LoVo (cell line): Measurements from ENCODE around the gene RYR1.
"Not testable (repeated sequence)": the region's sequence is repeated elsewhere in the genome, so short reads cannot be mapped to it uniquely, and the experiment has no call there.

Experiments
- DNase-seq: peaks from one replicate; pipeline ENCODE4 v3.0.0-alpha.2; 2016; ENCODE audit warnings: low spot score

The RYR1 gene

GRCh38 chr19:38457690-38458405 lies 24.4 kb downstream of the RYR1 start:
- no peak for DNase-seq

- no peak for DNase-seq
Measured at GRCh38 chr19:38458991-38459390, 25.5 kb downstream of the RYR1 start.

DNA sequence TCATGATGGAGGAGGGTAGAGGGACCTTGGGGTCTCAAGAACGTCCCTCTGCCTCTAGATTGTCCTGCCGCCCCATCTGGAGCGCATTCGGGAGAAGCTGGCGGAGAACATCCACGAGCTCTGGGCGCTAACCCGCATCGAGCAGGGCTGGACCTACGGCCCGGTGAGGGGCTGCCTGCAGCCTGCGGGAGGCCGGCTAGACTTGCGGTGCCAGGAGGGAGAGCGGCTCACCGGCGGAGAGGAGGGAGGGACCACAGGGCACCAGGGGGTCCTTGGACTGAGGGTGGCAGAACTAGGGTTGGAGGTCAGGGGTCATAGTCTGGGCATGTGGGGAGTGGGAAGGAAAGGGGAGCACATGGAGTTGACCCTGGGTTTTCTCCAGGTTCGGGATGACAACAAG lies 29.9 kb downstream of the RYR1 start:
- DNase-seq: no peak

- no peak for DNase-seq
Measured at GRCh38 chr19:38464421-38465082, 31.1 kb downstream of the RYR1 start.

GRCh38 chr19:38466050-38466449 lies 32.6 kb downstream of the RYR1 start:
- no peak for DNase-seq

DNA sequence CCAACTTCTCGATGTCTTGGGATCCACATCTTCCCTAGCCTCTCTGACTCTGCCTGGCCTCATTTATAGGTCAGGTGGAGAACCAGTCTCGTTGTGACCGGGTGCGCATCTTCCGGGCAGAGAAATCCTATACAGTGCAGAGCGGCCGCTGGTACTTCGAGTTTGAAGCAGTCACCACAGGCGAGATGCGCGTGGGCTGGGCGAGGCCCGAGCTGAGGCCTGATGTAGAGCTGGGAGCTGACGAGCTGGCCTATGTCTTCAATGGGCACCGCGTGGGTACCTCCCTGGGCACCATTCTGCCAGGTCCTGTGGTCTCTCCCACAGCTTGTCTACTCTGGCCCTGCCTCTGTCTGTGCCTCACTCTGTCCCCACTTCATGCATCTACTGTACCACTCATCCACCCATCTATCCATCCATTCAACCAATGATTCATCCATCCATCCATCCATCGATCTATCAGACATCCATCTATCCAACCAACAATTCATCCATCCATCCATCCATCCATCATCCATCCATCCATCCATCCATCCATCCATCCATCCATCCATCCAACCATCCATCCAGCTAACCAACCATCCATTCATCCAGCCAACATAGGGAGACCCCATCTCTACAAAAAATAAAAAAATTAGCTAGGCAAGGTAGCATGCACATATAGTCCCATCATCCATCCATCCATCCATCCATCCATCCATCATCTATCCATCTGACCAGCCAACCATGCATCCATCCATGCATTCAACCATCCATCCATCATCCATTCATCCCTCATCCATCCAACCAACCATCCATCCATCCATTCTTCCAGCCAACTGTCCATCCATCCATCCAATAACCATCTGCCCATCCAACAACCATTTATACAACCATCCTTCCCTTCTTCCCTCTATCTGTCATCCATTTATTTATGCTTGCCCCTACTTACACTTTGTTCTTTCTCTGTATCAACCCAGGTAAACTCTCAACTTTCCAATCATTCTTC lies 34.3 kb downstream of the RYR1 start:
- DNase-seq: no peak

- DNase-seq: no peak
Measured at GRCh38 chr19:38469151-38469550, 35.7 kb downstream of the RYR1 start.

DNA sequence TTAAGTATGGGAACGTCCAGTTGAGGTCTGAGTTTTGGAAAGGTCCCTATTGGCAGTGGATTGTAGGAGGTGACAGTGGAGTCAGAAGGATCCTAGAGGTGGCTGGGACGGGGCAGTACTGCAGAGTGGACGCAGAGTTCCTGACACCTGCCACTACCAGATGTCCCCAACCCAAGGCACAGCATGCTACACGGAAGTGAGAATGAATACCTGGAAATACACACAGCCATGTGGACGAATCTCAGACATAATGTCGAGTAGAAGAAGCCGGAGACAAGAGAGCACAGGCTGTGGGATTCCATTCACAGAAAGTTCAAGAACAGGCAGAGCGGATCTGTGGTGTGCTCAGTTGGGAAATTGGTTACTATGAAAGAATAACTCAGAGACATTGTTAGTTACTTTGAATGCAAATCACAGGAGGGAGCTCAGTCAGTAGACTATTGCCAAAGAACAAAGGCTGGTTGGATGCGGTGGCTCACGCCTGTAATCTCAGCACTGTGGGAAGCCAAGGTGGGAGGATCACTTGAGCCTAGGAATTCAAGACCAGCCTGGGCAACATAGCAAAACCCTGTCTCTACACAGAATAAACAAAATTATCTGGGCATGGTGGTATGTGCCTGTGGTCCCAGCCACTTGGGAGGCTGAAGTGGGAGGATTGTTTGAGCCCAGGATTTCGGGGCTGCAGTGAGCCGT lies 37.4 kb downstream of the RYR1 start:
- no peak for DNase-seq

DNA sequence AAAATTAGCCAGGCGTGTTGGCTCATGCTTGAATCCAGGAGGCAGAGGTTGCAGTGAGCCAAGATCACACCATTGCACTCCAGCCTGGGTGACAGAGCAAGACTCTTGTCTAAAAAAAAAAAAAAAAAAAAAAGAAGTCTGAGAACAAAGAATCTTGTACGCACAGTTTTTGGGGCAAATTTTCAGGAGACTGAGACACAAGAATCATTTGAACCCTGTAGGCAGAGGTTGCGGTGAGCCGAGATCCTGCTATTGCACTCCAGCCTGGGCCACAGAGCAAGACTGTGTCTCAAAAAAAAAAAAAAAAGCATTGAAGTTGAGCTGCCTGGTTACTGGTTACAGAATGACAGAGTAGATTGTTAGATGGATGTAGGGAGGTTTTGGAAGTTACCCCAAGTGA lies 39.2 kb downstream of the RYR1 start:
- DNase-seq: not testable (repeated sequence)

- DNase-seq: no peak
Measured at GRCh38 chr19:38473201-38473600, 39.7 kb downstream of the RYR1 start.

DNA sequence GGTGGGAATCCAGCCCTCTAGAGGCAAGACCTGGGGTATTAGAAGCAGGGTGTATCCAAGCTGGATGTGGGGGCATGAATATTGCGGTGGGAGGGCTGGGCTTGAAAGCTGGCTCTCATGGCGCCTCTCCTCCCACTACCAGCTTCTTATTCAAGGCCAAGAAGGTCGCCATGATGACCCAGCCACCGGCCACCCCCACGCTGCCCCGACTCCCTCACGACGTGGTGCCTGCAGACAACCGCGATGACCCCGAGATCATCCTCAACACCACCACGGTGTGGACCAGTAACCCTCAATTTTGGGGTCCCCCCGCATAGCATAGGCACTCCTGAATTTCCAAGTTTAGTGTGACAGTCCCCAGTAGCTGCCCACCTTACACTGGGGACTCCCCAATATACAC lies 41.7 kb downstream of the RYR1 start:
- no peak for DNase-seq

DNA sequence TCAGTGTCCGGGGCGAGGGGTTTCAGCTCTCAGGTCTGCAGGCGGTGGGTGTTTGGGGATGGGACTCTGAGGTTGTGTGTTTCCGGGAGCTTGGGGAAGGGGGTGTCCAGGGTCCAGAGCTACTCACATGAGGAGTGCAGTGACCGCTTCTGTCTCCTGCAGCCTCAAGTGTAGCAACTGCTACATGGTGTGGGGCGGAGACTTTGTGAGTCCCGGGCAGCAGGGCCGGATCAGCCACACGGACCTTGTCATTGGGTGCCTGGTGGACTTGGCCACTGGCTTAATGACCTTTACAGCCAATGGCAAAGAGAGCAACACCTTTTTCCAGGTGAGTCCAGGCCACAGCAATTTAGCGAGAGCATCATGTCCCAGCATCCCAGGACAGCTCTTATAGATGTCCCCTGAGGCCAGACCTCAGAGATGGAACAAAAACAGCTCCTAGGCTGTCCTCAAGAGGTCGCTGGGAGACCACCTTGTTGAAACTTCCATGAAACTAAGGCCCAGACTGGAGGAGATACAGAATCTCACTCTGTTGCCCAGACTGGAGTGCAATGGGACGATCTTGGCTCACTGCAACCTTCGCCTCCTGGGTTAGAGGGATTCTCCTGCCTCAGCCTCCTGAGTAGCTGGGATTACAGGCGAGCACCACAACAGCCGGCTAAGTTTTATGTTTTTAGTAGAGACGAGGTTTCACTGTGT lies 44.9 kb downstream of the RYR1 start:
- DNase-seq: no peak

GRCh38 chr19:38482496-38482895 lies 49.0 kb downstream of the RYR1 start:
- DNase-seq: no peak

DNA sequence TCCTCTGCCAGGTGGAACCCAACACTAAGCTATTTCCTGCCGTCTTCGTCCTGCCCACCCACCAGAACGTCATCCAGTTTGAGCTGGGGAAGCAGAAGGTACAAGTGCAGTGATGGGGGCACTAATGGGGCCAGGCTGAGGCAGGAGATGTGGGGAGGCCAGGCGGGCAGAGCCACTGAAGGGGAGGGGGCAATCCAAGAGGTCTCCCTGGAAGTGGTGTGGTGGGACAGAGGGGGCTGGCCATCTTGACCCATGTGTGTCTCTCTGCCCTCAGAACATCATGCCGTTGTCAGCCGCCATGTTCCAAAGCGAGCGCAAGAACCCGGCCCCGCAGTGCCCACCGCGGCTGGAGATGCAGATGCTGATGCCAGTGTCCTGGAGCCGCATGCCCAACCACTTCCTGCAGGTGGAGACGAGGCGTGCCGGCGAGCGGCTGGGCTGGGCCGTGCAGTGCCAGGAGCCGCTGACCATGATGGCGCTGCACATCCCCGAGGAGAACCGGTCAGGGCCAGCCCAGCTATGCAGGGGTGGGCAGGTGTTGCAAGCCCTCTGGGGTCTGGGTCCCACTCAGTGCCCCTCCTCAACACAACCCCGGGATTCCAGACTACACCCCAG lies 49.6 kb downstream of the RYR1 start:
- DNase-seq: no peak

GRCh38 chr19:38484747-38485146 lies 51.3 kb downstream of the RYR1 start:
- no peak for DNase-seq

GRCh38 chr19:38485541-38486285 lies 52.2 kb downstream of the RYR1 start:
- no peak for DNase-seq

GRCh38 chr19:38486731-38487336 lies 53.3 kb downstream of the RYR1 start:
- DNase-seq: no peak

DNA sequence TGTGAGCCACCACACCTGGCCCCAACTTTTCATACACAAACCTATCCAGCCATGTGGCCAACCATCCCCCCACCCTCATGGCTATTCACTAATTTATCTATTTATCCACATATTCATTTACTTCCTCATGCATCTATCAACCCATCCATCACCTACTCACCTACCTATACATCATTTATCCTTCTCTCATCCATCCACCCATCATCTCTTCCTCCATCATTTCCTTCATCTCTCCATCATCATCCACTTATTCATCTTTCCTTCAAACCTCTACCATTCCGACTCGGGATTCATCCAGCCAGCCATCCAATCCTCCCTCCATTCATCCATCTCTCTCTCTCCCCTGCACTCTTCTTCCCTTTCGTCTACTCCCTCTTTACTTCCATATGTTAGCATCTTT lies 54.6 kb downstream of the RYR1 start:
- no peak for DNase-seq

DNA sequence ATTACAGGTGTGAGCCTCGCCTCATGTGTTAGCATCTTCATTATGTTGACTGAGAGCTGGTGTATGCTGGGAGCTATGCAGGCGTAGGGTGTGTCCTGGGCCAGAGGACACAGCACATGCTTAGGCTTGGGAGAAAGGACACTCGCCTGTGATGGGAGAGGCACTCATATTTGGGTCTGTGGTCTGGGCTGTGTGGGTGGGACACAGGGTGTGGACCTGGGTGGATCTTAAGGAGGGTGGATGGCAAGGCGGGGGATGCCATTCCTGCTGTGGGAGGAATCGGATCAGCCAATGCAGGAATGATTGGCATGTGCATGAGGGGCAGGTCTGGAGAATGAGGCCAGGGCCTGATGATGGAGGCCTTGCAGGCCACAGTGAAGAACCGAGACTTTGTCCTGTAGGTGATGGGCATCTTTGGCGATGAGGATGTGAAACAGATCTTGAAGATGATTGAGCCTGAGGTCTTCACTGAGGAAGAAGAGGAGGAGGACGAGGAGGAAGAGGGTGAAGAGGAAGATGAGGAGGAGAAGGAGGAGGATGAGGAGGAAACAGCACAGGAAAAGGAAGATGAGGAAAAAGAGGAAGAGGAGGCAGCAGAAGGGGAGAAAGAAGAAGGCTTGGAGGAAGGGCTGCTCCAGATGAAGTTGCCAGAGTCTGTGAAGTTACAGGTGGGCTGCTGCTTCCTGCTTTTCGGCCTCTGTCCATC lies 55.4 kb downstream of the RYR1 start:
- DNase-seq: no peak
